Measurements from ENCODE around the gene EPHA8. TPM values are rescaled to one million over a fixed set of nuclear protein-coding genes. Genes with fewer than 3 reads are reported as not detected.
A peak's percentile ranks its signal among the peaks of the same experiment; 100 is the strongest.

The EPHA8 gene
- total RNA-seq, 1 donor = not detected

GRCh38 chr1:22534951-22535350 is 28.3 kb upstream of the EPHA8 start:
- H3K4me3 ChIP-seq (ENCODE audit: low read depth, low read length) = no peak overlapping the region
- no peak for TF ChIP-seq CTCF (IDR thresholded peaks at IDR 0.05; ENCODE audit: insufficient read depth, low read length)
- no peak for DNase-seq (ENCODE audit: low read depth)

- DNase-seq (ENCODE audit: low read depth) = no peak
- TF ChIP-seq CTCF (IDR thresholded peaks at IDR 0.05; ENCODE audit: insufficient read depth, low read length) = no peak
- H3K4me3 ChIP-seq (ENCODE audit: low read depth, low read length) = no peak overlapping the region
These were observed 27.9 kb upstream of the EPHA8 start for GRCh38 chr1:22535399-22535798.

GRCh38 chr1:22536506-22536905 is 26.8 kb upstream of the EPHA8 start:
- no peak overlapping the region for H3K4me3 ChIP-seq (ENCODE audit: low read depth, low read length)
- TF ChIP-seq CTCF (IDR thresholded peaks at IDR 0.05; ENCODE audit: insufficient read depth, low read length) = no peak
- peak; percentile 18 for DNase-seq (ENCODE audit: low read depth)

- DNase-seq (ENCODE audit: low read depth) = no peak
- no peak for TF ChIP-seq CTCF (IDR thresholded peaks at IDR 0.05; ENCODE audit: insufficient read depth, low read length)
- no peak overlapping the region for H3K4me3 ChIP-seq (ENCODE audit: low read depth, low read length)
These were observed 25.7 kb upstream of the EPHA8 start for GRCh38 chr1:22537441-22538139.

- TF ChIP-seq CTCF (IDR thresholded peaks at IDR 0.05; ENCODE audit: insufficient read depth, low read length) = no peak
These were observed 23.7 kb upstream of the EPHA8 start for GRCh38 chr1:22539510-22540118.

GRCh38 chr1:22540337-22540736 is 23.0 kb upstream of the EPHA8 start:
- H3K4me3 ChIP-seq (ENCODE audit: low read depth, low read length) = no peak overlapping the region
- DNase-seq (ENCODE audit: low read depth) = no peak
- TF ChIP-seq CTCF (IDR thresholded peaks at IDR 0.05; ENCODE audit: insufficient read depth, low read length) = no peak

More at GRCh38 chr1:22539510-22540118, 23.7 kb upstream of the EPHA8 start:
- no peak for DNase-seq (ENCODE audit: low read depth)
- H3K4me3 ChIP-seq (ENCODE audit: low read depth, low read length) = no peak overlapping the region
